NCI-H345 treated with DMSO at 0.1 percent for 48 hours (cell line): ENCODE measurements around the gene CDH16.

Source experiments
- DNase-seq: peaks from one replicate; lab custom pipeline; 2025; ENCODE audit not compliant: unreplicated experiment; lab: John Stamatoyannopoulos, UW

The CDH16 gene

GRCh38 chr16:66913081-66913480, 5.6 kb downstream of the CDH16 start:
- DNase-seq, result no peak

GRCh38 chr16:66911801-66912200, 6.9 kb downstream of the CDH16 start:
- DNase-seq, result no peak

GRCh38 chr16:66911112-66911511, 7.6 kb downstream of the CDH16 start:
- no peak for DNase-seq

- no peak for DNase-seq
Measured at GRCh38 chr16:66910175-66910940, 8.3 kb downstream of the CDH16 start.

- no peak for DNase-seq
Measured at GRCh38 chr16:66908762-66909559, 9.7 kb downstream of the CDH16 start.

GRCh38 chr16:66908116-66908515, 10.6 kb downstream of the CDH16 start:
- DNase-seq, result no peak

GRCh38 chr16:66906916-66907836, 11.5 kb downstream of the CDH16 start:
- DNase-seq, result no peak

- DNase-seq, result no peak
Measured at GRCh38 chr16:66905633-66906539, 12.8 kb downstream of the CDH16 start.

- no peak for DNase-seq
Measured at GRCh38 chr16:66904846-66905632, 13.6 kb downstream of the CDH16 start.

GRCh38 chr16:66904428-66904845, 14.2 kb downstream of the CDH16 start:
- no peak for DNase-seq

- DNase-seq, result no peak
Measured at GRCh38 chr16:66903544-66904427, 14.9 kb downstream of the CDH16 start.

GRCh38 chr16:66902648-66903543, 15.8 kb downstream of the CDH16 start:
- no peak for DNase-seq

- no peak for DNase-seq
Measured at GRCh38 chr16:66901626-66902025, 17.1 kb downstream of the CDH16 start.

GRCh38 chr16:66900721-66901441, 17.8 kb downstream of the CDH16 start:
- DNase-seq, result no peak

- no peak for DNase-seq
Measured at GRCh38 chr16:66899945-66900710, 18.6 kb downstream of the CDH16 start.

GRCh38 chr16:66899310-66899944, 19.3 kb downstream of the CDH16 start:
- DNase-seq, result no peak
